HG02763 (cell line): Measurements from ENCODE around the gene KRT31.
"Not testable (repeated sequence)": the region's sequence is repeated elsewhere in the genome, so short reads cannot be mapped to it uniquely, and the experiment has no call there.

ENCODE experiments used
- ATAC-seq: cut with Tn5 transposase; IDR thresholded peaks from one replicate; pipeline ENCODE4 v1.9.1; 2021; ENCODE audit warnings: mild to moderate bottlenecking, moderate library complexity; ENCODE audit not compliant: unreplicated experiment

KRT31 gene

GRCh38 chr17:41347869-41348760, 49.3 kb downstream of the KRT31 start:
- ATAC-seq = no peak

GRCh38 chr17:41346421-41346820, 51.0 kb downstream of the KRT31 start:
- ATAC-seq = not testable (repeated sequence)

DNA sequence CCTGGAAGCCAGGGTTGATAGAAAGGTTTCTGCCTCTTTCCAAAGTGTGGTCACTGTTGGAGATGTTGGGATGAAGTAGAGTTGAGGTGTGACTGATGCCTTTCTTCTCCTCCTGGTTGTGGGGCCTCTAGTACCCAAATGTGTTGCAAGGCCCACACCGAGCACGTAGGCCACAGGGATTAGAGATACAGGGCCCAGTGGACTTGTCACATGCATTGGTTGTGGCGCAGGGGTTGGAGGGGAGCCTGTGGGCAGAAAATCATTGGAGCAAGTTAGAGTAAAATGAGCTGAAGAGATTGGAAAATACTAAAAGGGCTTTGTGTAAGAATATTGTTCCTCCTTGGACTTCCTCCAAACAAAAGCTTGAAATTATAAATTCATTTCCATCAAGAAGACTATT, 51.4 kb downstream of the KRT31 start:
- ATAC-seq = no peak
